22Rv1 (cell line): ENCODE data around the gene AARS1.
"Not testable (repeated sequence)": the region's sequence is repeated elsewhere in the genome, so short reads cannot be mapped to it uniquely, and the experiment has no call there.

ENCODE experiments used
- H3K27ac ChIP-seq: fragments of 450-650 bp; 2 replicates; pipeline ENCODE4 v1.5.1; 2017
- CTCF ChIP-seq: fragments of 450-650 bp; IDR thresholded peaks from 2 replicates; pipeline ENCODE4 v1.5.1; 2017; ENCODE audit warnings: mild to moderate bottlenecking
- ZFX ChIP-seq: fragments of 450-650 bp; IDR thresholded peaks from 2 replicates; pipeline ENCODE4 v1.6.1; 2017; ENCODE audit warnings: antibody characterized with exemption, borderline replicate concordance

The AARS1 gene

GRCh38 chr16:70267516-70267915 is 21.8 kb downstream of the AARS1 start:
- TF ChIP-seq CTCF = peak; percentile 82
- no peak for TF ChIP-seq ZFX
- H3K27ac ChIP-seq = no peak overlapping the region

DNA sequence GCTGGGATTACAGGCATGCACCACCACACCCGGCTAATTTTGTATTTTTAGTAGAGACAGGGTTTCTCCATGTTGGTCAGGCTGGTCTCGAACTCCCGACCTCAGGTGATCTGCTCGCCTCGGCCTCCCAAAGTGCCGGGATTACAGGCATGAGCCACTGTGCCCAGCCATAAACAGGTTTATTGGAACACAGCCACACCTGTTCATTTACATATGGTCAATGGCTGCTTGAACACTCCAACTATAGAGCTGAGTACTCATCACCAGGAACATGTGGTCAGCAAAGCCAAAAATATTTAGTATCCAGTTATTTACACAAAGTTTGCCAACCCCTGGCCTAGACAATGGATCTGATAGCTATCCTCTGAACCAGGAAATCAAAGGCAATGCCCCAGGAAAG is 29.4 kb downstream of the AARS1 start:
- not testable (repeated sequence) for H3K27ac ChIP-seq

GRCh38 chr16:70258946-70259345 is 30.4 kb downstream of the AARS1 start:
- H3K27ac ChIP-seq = no peak overlapping the region
- TF ChIP-seq CTCF = no peak
- TF ChIP-seq ZFX = no peak

DNA sequence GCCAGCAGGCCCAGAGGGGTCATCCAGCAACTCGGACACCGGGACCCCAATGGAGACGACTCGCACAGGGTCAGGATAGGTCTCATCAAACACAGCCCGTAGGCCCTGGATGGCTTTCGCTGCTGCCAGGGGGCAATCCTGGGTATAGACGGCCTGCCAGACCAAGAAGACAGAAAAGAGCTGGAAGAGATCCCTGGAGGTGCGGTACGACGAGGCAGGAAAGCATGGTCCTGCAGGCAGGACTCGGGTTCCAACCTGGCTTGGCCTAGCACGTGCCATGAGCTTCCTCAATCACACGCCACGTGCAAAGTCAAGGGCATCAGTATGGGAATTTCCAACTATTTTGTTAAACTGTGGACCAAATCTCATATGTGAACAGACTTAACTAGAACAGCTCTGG is 31.2 kb downstream of the AARS1 start:
- TF ChIP-seq ZFX (no peak), CTCF (no peak)

GRCh38 chr16:70257391-70257790 is 31.9 kb downstream of the AARS1 start:
- no peak overlapping the region for H3K27ac ChIP-seq
- no peak for TF ChIP-seq ZFX
- TF ChIP-seq CTCF = no peak

More for the DNA sequence above, 31.2 kb downstream of the AARS1 start:
- H3K27ac ChIP-seq = no peak overlapping the region

- no peak for TF ChIP-seq ZFX
- no peak for TF ChIP-seq CTCF
- H3K27ac ChIP-seq = no peak overlapping the region
Observed at GRCh38 chr16:70255574-70255973, 33.7 kb downstream of the AARS1 start.

DNA sequence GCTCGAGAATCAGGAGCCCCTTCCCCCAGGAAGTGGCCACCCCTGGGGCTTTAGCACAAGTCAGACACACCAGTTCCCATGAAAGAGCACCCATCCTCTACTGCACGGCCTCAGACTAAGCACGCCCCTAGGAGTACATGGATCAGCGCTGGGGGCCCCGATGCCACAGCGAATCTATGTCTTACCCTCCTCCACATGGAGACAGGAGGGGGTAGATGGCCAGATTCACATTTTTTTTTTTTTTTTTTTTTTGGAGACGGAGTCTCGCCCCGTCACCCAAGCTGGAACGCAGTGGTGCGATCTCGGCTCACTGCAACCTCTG is 34.4 kb downstream of the AARS1 start:
- TF ChIP-seq CTCF (no peak), ZFX (no peak)

GRCh38 chr16:70254180-70254964 is 34.9 kb downstream of the AARS1 start:
- peak overlapping the region; percentile 32; the same call in 1 of the 2 replicates for H3K27ac ChIP-seq
- TF ChIP-seq CTCF (peak; percentile 27; the same call in 1 of the 2 replicates), ZFX (no peak)

More for the DNA sequence above, 34.4 kb downstream of the AARS1 start:
- no peak overlapping the region for H3K27ac ChIP-seq
